Stimulated activated CD8-positive, alpha-beta memory T cell treated with anti-CD3 and anti-CD28 coated beads, Interleukin-12 subunit alpha, Interleukin-12 subunit beta, amount 100 ng/mL, for 1 hour (primary cell): ENCODE measurements around the gene ZNF71.
"Not testable (repeated sequence)": the region's sequence is repeated elsewhere in the genome, so short reads cannot be mapped to it uniquely, and the experiment has no call there.

Source experiments
- DNase-seq: peaks from one replicate; pipeline ENCODE4 v3.0.0-alpha.2; 2020; ENCODE audit warnings: low read depth

ZNF71 gene

GRCh38 chr19:56623006-56623405 is 27.9 kb downstream of the ZNF71 start:
- DNase-seq: no peak

GRCh38 chr19:56625708-56626107 is 30.6 kb downstream of the ZNF71 start:
- DNase-seq: no peak

- no peak for DNase-seq
Observed at GRCh38 chr19:56633021-56633420, 37.9 kb downstream of the ZNF71 start.

- DNase-seq: no peak
Observed at GRCh38 chr19:56637976-56638555, 43.0 kb downstream of the ZNF71 start.

- DNase-seq: no peak
Observed at GRCh38 chr19:56639217-56639616, 44.1 kb downstream of the ZNF71 start.

- no peak for DNase-seq
Observed at GRCh38 chr19:56642711-56643459, 47.8 kb downstream of the ZNF71 start, which contains the start of gene SMIM17. SMIM17 (plus strand) TSS chr19:56643159; CDS start chr19:56645668, 2,509 bp downstream.

- DNase-seq: no peak
Observed at GRCh38 chr19:56643460-56643955, 48.4 kb downstream of the ZNF71 start.

- DNase-seq: no peak
Observed at GRCh38 chr19:56654151-56654550, 59.0 kb downstream of the ZNF71 start.

GRCh38 chr19:56660381-56661107 is 65.4 kb downstream of the ZNF71 start:
- no peak for DNase-seq

GRCh38 chr19:56661248-56661647 is 66.1 kb downstream of the ZNF71 start:
- no peak for DNase-seq

- no peak for DNase-seq
Observed at GRCh38 chr19:56663931-56664500, 68.9 kb downstream of the ZNF71 start.

- DNase-seq: no peak
Observed at GRCh38 chr19:56664511-56664910, 69.4 kb downstream of the ZNF71 start.

- no peak for DNase-seq
Observed at GRCh38 chr19:56667311-56667870, 72.3 kb downstream of the ZNF71 start.

- DNase-seq: no peak
Observed at GRCh38 chr19:56668676-56669075, 73.6 kb downstream of the ZNF71 start.

- DNase-seq: no peak
Observed at GRCh38 chr19:56670401-56670960, 75.4 kb downstream of the ZNF71 start.

GRCh38 chr19:56670961-56671612 is 76.0 kb downstream of the ZNF71 start:
- no peak for DNase-seq

GRCh38 chr19:56671613-56671994 is 76.5 kb downstream of the ZNF71 start, which contains the start of gene ZNF835:
ZNF835 (minus strand) TSS chr19:56671757; CDS start chr19:56665198, 6,559 bp downstream.
- peak; percentile 70 for DNase-seq

GRCh38 chr19:56672610-56673009 is 77.5 kb downstream of the ZNF71 start:
- DNase-seq: not testable (repeated sequence)
